ENCODE data around the gene NHLH1. TPM values are rescaled to one million over a fixed set of nuclear protein-coding genes. Genes with fewer than 3 reads are reported as not detected.

NHLH1 gene
- total and polyA plus RNA-seq, 4 donors = 0.08 TPM; not detected in 3

DNA sequence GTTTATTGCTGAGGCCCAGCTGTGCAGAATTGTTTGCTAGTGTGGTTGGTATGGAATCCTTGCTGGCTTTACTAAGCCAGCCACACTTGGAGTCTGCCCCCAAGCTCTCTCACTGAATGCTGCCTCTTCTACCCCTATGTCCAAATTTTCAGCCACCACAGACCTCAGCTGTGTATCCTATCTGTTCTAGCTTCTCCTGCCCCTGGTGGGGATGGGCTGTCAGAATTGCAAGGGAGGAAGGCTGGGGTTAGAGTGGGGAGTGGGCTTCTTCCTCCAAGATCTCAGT is 4.4 kb downstream of the NHLH1 start:
- no peaks in the 10 kb centered on the region for H3K27me3 ChIP-seq (ENCODE audit: control insufficient read depth in 4 of 4, insufficient read depth in 4 of 4, low read length in 3 of 4)
- TF ChIP-seq, protein P1, sequence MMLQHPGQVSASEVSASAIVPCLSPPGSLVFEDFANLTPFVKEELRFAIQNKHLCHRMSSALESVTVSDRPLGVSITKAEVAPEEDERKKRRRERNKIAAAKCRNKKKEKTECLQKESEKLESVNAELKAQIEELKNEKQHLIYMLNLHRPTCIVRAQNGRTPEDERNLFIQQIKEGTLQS (IDR thresholded peaks at IDR 0.05) = no peak
- TF ChIP-seq RAD21 (IDR thresholded peaks at IDR 0.05) = no peak

DNA sequence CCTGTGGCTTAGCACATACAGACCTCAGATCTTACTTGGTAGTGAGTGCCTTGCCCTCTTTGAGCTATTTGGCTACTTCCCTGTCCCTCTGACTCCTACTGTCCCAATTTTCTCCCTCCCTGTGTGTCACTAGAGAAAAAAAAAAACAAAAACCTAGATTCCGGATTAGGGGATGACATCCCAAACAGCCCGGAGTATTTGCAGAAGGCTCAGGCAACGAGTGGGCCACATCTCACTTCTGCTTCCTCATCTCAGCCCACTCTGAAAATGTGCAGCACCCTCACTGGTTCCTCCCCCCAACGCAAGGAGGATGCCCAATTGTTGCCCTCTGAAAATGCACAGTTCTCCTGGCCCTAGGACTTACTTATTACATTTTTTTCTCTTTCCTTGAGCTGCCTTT is 4.9 kb downstream of the NHLH1 start:
- no peak overlapping the region for H3K27ac ChIP-seq (ENCODE audit: low read depth in 1 of 2, low read length in 2 of 2)
- no peaks in the 10 kb centered on the region for H3K36me3 ChIP-seq (ENCODE audit: control insufficient read depth in 4 of 4, insufficient read depth in 3 of 4, low read depth in 1 of 4, low read length in 3 of 4)
- H3K27me3 ChIP-seq (ENCODE audit: control insufficient read depth in 4 of 4, insufficient read depth in 4 of 4, low read length in 3 of 4) = no peaks in the 10 kb centered on the region
- H3K4me1 ChIP-seq (ENCODE audit: control insufficient read depth in 4 of 4, insufficient read depth in 4 of 4, low read length in 3 of 4) = peaks cover 0 to 7% (median 1%) of the 10 kb centered on the region in 4 donors
- H3K4me3 ChIP-seq (ENCODE audit: low read depth in 1 of 3, low read length in 3 of 3) = no peak overlapping the region
- no peaks in the 10 kb centered on the region for H3K9me3 ChIP-seq (ENCODE audit: control insufficient read depth in 4 of 4, low read length in 3 of 4)
- no peak overlapping the region for H3K9ac ChIP-seq (ENCODE audit: low read depth in 1 of 2, low read length in 2 of 2)
- 79% methylated on average over 4 of the region's 4 CpGs for WGBS
- DNase-seq (ENCODE audit: low spot score) = peak; percentile 3
- TF ChIP-seq HNF4A (conservative IDR thresholded peaks at IDR 0.05) (no peak), GABPA (IDR thresholded peaks at IDR 0.05 in 1 of 2, conservative IDR thresholded peaks at IDR 0.05 in 1 of 2) (no peak), FOXA1 (IDR thresholded peaks at IDR 0.05) (no peak), SP1 (IDR thresholded peaks at IDR 0.05) (no peak), FOXA2 (IDR thresholded peaks at IDR 0.05) (no peak), REST (IDR thresholded peaks at IDR 0.05) (no peak), ZBTB33 (IDR thresholded peaks at IDR 0.05) (no peak), NR2F2 (IDR thresholded peaks at IDR 0.05) (no peak), HNF4G (IDR thresholded peaks at IDR 0.05) (no peak)
- TF ChIP-seq, protein P2, sequence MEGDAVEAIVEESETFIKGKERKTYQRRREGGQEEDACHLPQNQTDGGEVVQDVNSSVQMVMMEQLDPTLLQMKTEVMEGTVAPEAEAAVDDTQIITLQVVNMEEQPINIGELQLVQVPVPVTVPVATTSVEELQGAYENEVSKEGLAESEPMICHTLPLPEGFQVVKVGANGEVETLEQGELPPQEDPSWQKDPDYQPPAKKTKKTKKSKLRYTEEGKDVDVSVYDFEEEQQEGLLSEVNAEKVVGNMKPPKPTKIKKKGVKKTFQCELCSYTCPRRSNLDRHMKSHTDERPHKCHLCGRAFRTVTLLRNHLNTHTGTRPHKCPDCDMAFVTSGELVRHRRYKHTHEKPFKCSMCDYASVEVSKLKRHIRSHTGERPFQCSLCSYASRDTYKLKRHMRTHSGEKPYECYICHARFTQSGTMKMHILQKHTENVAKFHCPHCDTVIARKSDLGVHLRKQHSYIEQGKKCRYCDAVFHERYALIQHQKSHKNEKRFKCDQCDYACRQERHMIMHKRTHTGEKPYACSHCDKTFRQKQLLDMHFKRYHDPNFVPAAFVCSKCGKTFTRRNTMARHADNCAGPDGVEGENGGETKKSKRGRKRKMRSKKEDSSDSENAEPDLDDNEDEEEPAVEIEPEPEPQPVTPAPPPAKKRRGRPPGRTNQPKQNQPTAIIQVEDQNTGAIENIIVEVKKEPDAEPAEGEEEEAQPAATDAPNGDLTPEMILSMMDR (IDR thresholded peaks at IDR 0.05; ENCODE audit: low read depth, low read length, missing input control) = no peak

More for the DNA sequence above, 4.4 kb downstream of the NHLH1 start:
- Histone ChIP-seq H3K4me1 (ENCODE audit: control insufficient read depth in 4 of 4, insufficient read depth in 4 of 4, low read length in 3 of 4) (peaks cover 0 to 7% (median under 1%) of the 10 kb centered on the region in 4 donors), H3K9me3 (ENCODE audit: control insufficient read depth in 4 of 4, low read length in 3 of 4) (no peaks in the 10 kb centered on the region), H3K9ac (ENCODE audit: low read depth in 1 of 2, low read length in 2 of 2) (no peak overlapping the region), H3K36me3 (ENCODE audit: control insufficient read depth in 4 of 4, insufficient read depth in 3 of 4, low read depth in 1 of 4, low read length in 3 of 4) (no peaks in the 10 kb centered on the region), H3K27ac (ENCODE audit: low read depth in 1 of 2, low read length in 2 of 2) (no peak overlapping the region), H3K4me3 (ENCODE audit: low read depth in 1 of 3, low read length in 3 of 3) (no peak overlapping the region)
- no peak for DNase-seq (ENCODE audit: low spot score)

Measured in liver (tissue), 9 donors.